BLaER1 treated with 17β-estradiol and CSF1 and Interleukin-3, amounts not matched to agents 10 nM and 100 nM (cell line): ENCODE measurements around the gene EPHA8.

Experiments used
- H3K27ac ChIP-seq, 11 experiments: shearing (Covaris generic); formaldehyde crosslinking; 2 replicates each; pipeline ENCODE4 v1.8.1; 2022
- H3K27me3 ChIP-seq, 11 experiments: shearing (Covaris generic); formaldehyde crosslinking; 2 replicates each; pipeline ENCODE4 v1.8.1; 2022
- H3K36me3 ChIP-seq, 11 experiments: shearing (Covaris generic); formaldehyde crosslinking; 2 replicates each; pipeline ENCODE4 v1.8.1; 2022
- H3K4me1 ChIP-seq, 10 experiments: shearing (Covaris generic); formaldehyde crosslinking; 2 replicates each; pipeline ENCODE4 v1.8.1; 2022
- H3K4me2 ChIP-seq, 11 experiments: shearing (Covaris generic); formaldehyde crosslinking; 2 replicates each; pipeline ENCODE4 v1.8.1; 2022
- H3K4me3 ChIP-seq, 10 experiments: shearing (Covaris generic); formaldehyde crosslinking; 2 replicates each; pipeline ENCODE4 v1.8.1; 2022
- H3K9ac ChIP-seq, 11 experiments: shearing (Covaris generic); formaldehyde crosslinking; 2 replicates each; pipeline ENCODE4 v1.8.1; 2022
- H3K9me3 ChIP-seq, 11 experiments: shearing (Covaris generic); formaldehyde crosslinking; replicated peaks in 1 of 11; 2 replicates each; pipeline ENCODE4 v1.8.1; 2022
- H4K20me1 ChIP-seq, 11 experiments: shearing (Covaris generic); formaldehyde crosslinking; 2 replicates each; pipeline ENCODE4 v1.8.1; 2022
- Cebpa-rat ChIP-seq, 11 experiments: shearing (Covaris generic); IDR thresholded peaks; 2 replicates each; pipeline ENCODE4 v1.8.1; 2022

Gene EPHA8

GRCh38 chr1:22633697-22634463, 70.6 kb downstream of the EPHA8 start:
- Histone ChIP-seq H3K27me3 (no peaks in the 10 kb centered on the region), H3K9ac (no peak overlapping the region), H3K27ac (no peak overlapping the region), H4K20me1 (peaks cover 0 to 8% (median 0%) of the 10 kb centered on the region in 11 experiments; a peak in 2 of 22 replicates), H3K36me3 (peaks cover 0 to 17% (median 0%) of the 10 kb centered on the region in 11 experiments; a peak in 6 of 22 replicates), H3K4me2 (peak overlapping the region; percentile 41 to 95 (median 77)), H3K9me3 (peaks cover 0 to 19% (median 16%) of the 10 kb centered on the region in 11 experiments; a peak in 20 of 22 replicates), H3K4me3 (no peak overlapping the region), H3K4me1 (peaks cover 48 to 75% (median 54%) of the 10 kb centered on the region in 10 experiments)
- TF ChIP-seq Cebpa-rat (IDR thresholded peaks at IDR 0.05): no peak

- peak overlapping the region in 2 of 11 experiments; percentile 14 to 58; a peak in 4 of 22 replicates for H3K9ac ChIP-seq
- peaks cover 0 to 19% (median 16%) of the 10 kb centered on the region in 11 experiments; a peak in 20 of 22 replicates for H3K9me3 ChIP-seq
- H3K4me1 ChIP-seq: peaks cover 57 to 75% (median 62%) of the 10 kb centered on the region in 10 experiments
- H4K20me1 ChIP-seq: peaks cover 0 to 21% (median 0%) of the 10 kb centered on the region in 11 experiments; a peak in 3 of 22 replicates
- TF ChIP-seq Cebpa-rat (IDR thresholded peaks at IDR 0.05): no peak
- H3K36me3 ChIP-seq: peaks cover 0 to 32% (median 0%) of the 10 kb centered on the region in 11 experiments; a peak in 6 of 22 replicates
- peak overlapping the region; percentile 63 to 95 (median 77) for H3K4me2 ChIP-seq
- peak overlapping the region in 5 of 10 experiments; percentile 5 to 32 (median 20); a peak in 6 of 20 replicates for H3K4me3 ChIP-seq
- no peaks in the 10 kb centered on the region for H3K27me3 ChIP-seq
- peak overlapping the region in 6 of 11 experiments; percentile 28 to 63 (median 48); a peak in 6 of 22 replicates for H3K27ac ChIP-seq
Observed at GRCh38 chr1:22635436-22635835, 72.1 kb downstream of the EPHA8 start.

- Histone ChIP-seq H3K36me3 (peaks cover 0 to 41% (median 0%) of the 10 kb centered on the region in 11 experiments; a peak in 6 of 22 replicates), H3K27me3 (no peaks in the 10 kb centered on the region)
Observed at GRCh38 chr1:22636353-22636752, 73.1 kb downstream of the EPHA8 start, which contains the start of gene C1QA. Gene C1QA, plus strand, starts transcription at chr1:22636628. Its CDS starts 989 bp downstream, at chr1:22637617.

GRCh38 chr1:22636927-22637326, 73.6 kb downstream of the EPHA8 start:
- Histone ChIP-seq H3K27ac (peak overlapping the region in 9 of 11 experiments; percentile 6 to 77 (median 28); a peak in 12 of 22 replicates), H3K9ac (peak overlapping the region in 4 of 11 experiments; percentile 5 to 88 (median 74); a peak in 7 of 22 replicates), H3K4me3 (peak overlapping the region in 4 of 10 experiments; percentile 57 to 90 (median 76); a peak in 7 of 20 replicates), H3K9me3 (peaks cover 0 to 19% (median 16%) of the 10 kb centered on the region in 11 experiments; a peak in 20 of 22 replicates), H3K27me3 (no peaks in the 10 kb centered on the region), H3K4me1 (peaks cover 57 to 89% (median 64%) of the 10 kb centered on the region in 10 experiments), H4K20me1 (peaks cover 0 to 21% (median 0%) of the 10 kb centered on the region in 11 experiments; a peak in 5 of 22 replicates), H3K4me2 (peak overlapping the region; percentile 63 to 100 (median 77)), H3K36me3 (peaks cover 0 to 46% (median 0%) of the 10 kb centered on the region in 11 experiments; a peak in 6 of 22 replicates)
- TF ChIP-seq Cebpa-rat (IDR thresholded peaks at IDR 0.05): no peak

More at GRCh38 chr1:22636353-22636752, 73.1 kb downstream of the EPHA8 start, which contains the start of gene C1QA:
- Histone ChIP-seq H3K4me2 (peak within 1 kb of the TSS; percentile 63 to 100 (median 77)), H4K20me1 (peaks cover 0 to 21% (median 0%) of the 10 kb centered on the region in 11 experiments; a peak in 5 of 22 replicates), H3K4me3 (peak within 1 kb of the TSS in 4 of 10 experiments; percentile 57 to 90 (median 76); a peak in 8 of 20 replicates), H3K9me3 (peaks cover 0 to 19% (median 16%) of the 10 kb centered on the region in 11 experiments; a peak in 20 of 22 replicates), H3K27ac (peak within 1 kb of the TSS in 10 of 11 experiments; percentile 3 to 77 (median 34); a peak in 16 of 22 replicates), H3K4me1 (peaks cover 57 to 84% (median 63%) of the 10 kb centered on the region in 10 experiments), H3K9ac (peak within 1 kb of the TSS in 4 of 11 experiments; percentile 5 to 88 (median 74); a peak in 7 of 22 replicates)
- TF ChIP-seq Cebpa-rat (IDR thresholded peaks at IDR 0.05): no peak

GRCh38 chr1:22637907-22638445, 74.7 kb downstream of the EPHA8 start:
- Histone ChIP-seq H3K27me3 (no peaks in the 10 kb centered on the region), H3K4me3 (peak overlapping the region in 4 of 10 experiments; percentile 57 to 90 (median 76); a peak in 7 of 20 replicates), H3K4me2 (peak overlapping the region; percentile 47 to 100 (median 77); a peak in 16 of 22 replicates), H3K27ac (peak overlapping the region in 6 of 11 experiments; percentile 3 to 77 (median 48); a peak in 9 of 22 replicates), H4K20me1 (peaks cover 0 to 21% (median 0%) of the 10 kb centered on the region in 11 experiments; a peak in 6 of 22 replicates), H3K4me1 (peaks cover 58 to 100% (median 69%) of the 10 kb centered on the region in 10 experiments), H3K9me3 (peaks cover 0 to 19% (median 16%) of the 10 kb centered on the region in 11 experiments; a peak in 20 of 22 replicates), H3K9ac (peak overlapping the region in 4 of 11 experiments; percentile 1 to 88 (median 74); a peak in 6 of 22 replicates), H3K36me3 (peaks cover 0 to 52% (median 0%) of the 10 kb centered on the region in 11 experiments; a peak in 6 of 22 replicates)
- no peak for TF ChIP-seq Cebpa-rat (IDR thresholded peaks at IDR 0.05)

GRCh38 chr1:22638476-22639234, 75.4 kb downstream of the EPHA8 start:
- peak overlapping the region in 9 of 11 experiments; percentile 0 to 100 (median 31); a peak in 16 of 22 replicates for H3K4me2 ChIP-seq
- H3K27ac ChIP-seq: peak overlapping the region in 3 of 11 experiments; percentile 63 to 77 (median 75); a peak in 6 of 22 replicates
- H3K9me3 ChIP-seq: peaks cover 0 to 19% (median 16%) of the 10 kb centered on the region in 11 experiments; a peak in 20 of 22 replicates
- H4K20me1 ChIP-seq: peaks cover 0 to 21% (median 0%) of the 10 kb centered on the region in 11 experiments; a peak in 6 of 22 replicates
- TF ChIP-seq Cebpa-rat (IDR thresholded peaks at IDR 0.05): no peak
- peaks cover 59 to 100% (median 72%) of the 10 kb centered on the region in 10 experiments for H3K4me1 ChIP-seq
- H3K4me3 ChIP-seq: peak overlapping the region in 3 of 10 experiments; percentile 68 to 90 (median 84); a peak in 6 of 20 replicates
- peak overlapping the region in 3 of 11 experiments; percentile 66 to 88 (median 82); a peak in 5 of 22 replicates for H3K9ac ChIP-seq
- H3K36me3 ChIP-seq: peaks cover 0 to 53% (median 0%) of the 10 kb centered on the region in 11 experiments; a peak in 6 of 22 replicates
- H3K27me3 ChIP-seq: no peaks in the 10 kb centered on the region

GRCh38 chr1:22639286-22639685, 76.0 kb downstream of the EPHA8 start:
- Histone ChIP-seq H3K27ac (peak overlapping the region in 2 of 11 experiments; percentile 63 to 77; a peak in 2 of 22 replicates), H3K9ac (peak overlapping the region in 3 of 11 experiments; percentile 2 to 88 (median 82); a peak in 5 of 22 replicates), H3K9me3 (peaks cover 0 to 14% (median 13%) of the 10 kb centered on the region in 11 experiments; a peak in 20 of 22 replicates), H3K4me2 (peak overlapping the region in 10 of 11 experiments; percentile 0 to 100 (median 32); a peak in 16 of 22 replicates), H3K36me3 (peaks cover 0 to 60% (median 0%) of the 10 kb centered on the region in 11 experiments; a peak in 6 of 22 replicates), H3K4me1 (peaks cover 55 to 100% (median 69%) of the 10 kb centered on the region in 10 experiments), H4K20me1 (peaks cover 0 to 21% (median 0%) of the 10 kb centered on the region in 11 experiments; a peak in 6 of 22 replicates), H3K27me3 (no peaks in the 10 kb centered on the region), H3K4me3 (peak overlapping the region in 3 of 10 experiments; percentile 68 to 90 (median 84); a peak in 6 of 20 replicates)
- TF ChIP-seq Cebpa-rat (IDR thresholded peaks at IDR 0.05): no peak
